NCI-H1105 treated with DMSO at 0.1 percent for 48 hours (cell line): Measurements from ENCODE around the gene LINC01488.

Experiments used
- DNase-seq: peaks from one replicate; lab custom pipeline; 2025; lab: John Stamatoyannopoulos, UW

Gene LINC01488

GRCh38 chr11:69445131-69445470 is 36.4 kb upstream of the LINC01488 start:
- no peak for DNase-seq

GRCh38 chr11:69446108-69446507 is 35.4 kb upstream of the LINC01488 start:
- no peak for DNase-seq

GRCh38 chr11:69447786-69448185 is 33.7 kb upstream of the LINC01488 start:
- DNase-seq: no peak

GRCh38 chr11:69448471-69449284 is 32.8 kb upstream of the LINC01488 start:
- DNase-seq: no peak

- DNase-seq: no peak
Measured at GRCh38 chr11:69449320-69450063, 32.0 kb upstream of the LINC01488 start.

- no peak for DNase-seq
Measured at GRCh38 chr11:69450064-69450856, 31.2 kb upstream of the LINC01488 start.

GRCh38 chr11:69450857-69451220 is 30.6 kb upstream of the LINC01488 start:
- DNase-seq: no peak

- DNase-seq: no peak
Measured at GRCh38 chr11:69451289-69451688, 30.2 kb upstream of the LINC01488 start.

GRCh38 chr11:69452206-69452987 is 29.1 kb upstream of the LINC01488 start:
- DNase-seq: no peak

GRCh38 chr11:69453151-69453550 is 28.3 kb upstream of the LINC01488 start:
- DNase-seq: no peak

- no peak for DNase-seq
Measured at GRCh38 chr11:69454018-69454417, 27.4 kb upstream of the LINC01488 start.

GRCh38 chr11:69455969-69456368 is 25.5 kb upstream of the LINC01488 start:
- DNase-seq: no peak

- DNase-seq: no peak
Measured at GRCh38 chr11:69456712-69457111, 24.8 kb upstream of the LINC01488 start.

- no peak for DNase-seq
Measured at GRCh38 chr11:69459848-69460539, 21.5 kb upstream of the LINC01488 start.

GRCh38 chr11:69460540-69461257 is 20.8 kb upstream of the LINC01488 start:
- DNase-seq: no peak

GRCh38 chr11:69461272-69461962 is 20.0 kb upstream of the LINC01488 start:
- no peak for DNase-seq

GRCh38 chr11:69462106-69462951 is 19.1 kb upstream of the LINC01488 start:
- DNase-seq: no peak

- DNase-seq: no peak
Measured at GRCh38 chr11:69463181-69463994, 18.1 kb upstream of the LINC01488 start.
